ENCODE measurements around the gene SLC12A4. TPM values are rescaled to one million over a fixed set of nuclear protein-coding genes. Genes with fewer than 3 reads are reported as not detected.
A peak's percentile ranks its signal among the peaks of the same experiment; 100 is the strongest.

The SLC12A4 gene
- total and polyA plus RNA-seq, 8 donors: 5.7 to 136 (median 20.1) TPM

DNA sequence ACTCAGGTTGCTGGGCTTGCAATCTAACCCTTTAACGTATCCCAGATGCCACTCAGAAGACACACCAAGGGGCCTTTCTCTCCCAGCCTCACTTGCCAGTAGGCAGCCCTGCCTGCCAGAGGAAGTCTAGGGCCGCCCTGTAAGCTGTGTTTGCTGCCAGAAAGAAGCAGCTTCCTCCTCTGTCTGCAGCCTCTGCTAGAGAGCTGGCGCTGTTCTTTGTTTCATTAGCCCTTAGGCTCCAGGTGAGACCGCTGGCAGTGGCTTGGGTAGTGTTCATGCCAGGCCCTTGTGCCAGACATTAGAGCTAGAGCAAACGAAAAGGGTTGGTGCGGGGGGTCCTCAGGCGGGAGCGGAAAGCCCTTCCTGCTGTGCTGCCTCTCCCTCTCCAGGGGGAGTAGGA lies 45.7 kb downstream of the SLC12A4 start:
- H3K27ac ChIP-seq: no peak overlapping the region
- no peaks in the 10 kb centered on the region for H3K9me3 ChIP-seq
- peaks cover 22 to 66% (median 49%) of the 10 kb centered on the region in 4 donors for H3K36me3 ChIP-seq
- peaks cover 12 to 44% (median 21%) of the 10 kb centered on the region in 4 donors for H3K4me1 ChIP-seq
- no peak for DNase-seq
- H3K4me3 ChIP-seq: no peak overlapping the region
- H3K27me3 ChIP-seq: no peaks in the 10 kb centered on the region
- TF ChIP-seq POLR2AphosphoS5 (IDR thresholded peaks at IDR 0.05) (no peak), POLR2A (IDR thresholded peaks at IDR 0.05) (no peak), CTCF (IDR thresholded peaks at IDR 0.05) (no peak), EP300 (IDR thresholded peaks at IDR 0.05) (no peak)
- WGBS, 5 donors: 72 to 79% (median 74%) methylated on average over 7 to 8 of the region's 8 CpGs
- intact Hi-C loops (cut with DNase I; ENCODE audit: low total_unique reads): no loop called here

GRCh38 chr16:67922221-67922620 lies 46.2 kb downstream of the SLC12A4 start:
- Histone ChIP-seq H3K36me3 (peaks cover 18 to 66% (median 49%) of the 10 kb centered on the region in 4 donors), H3K27ac (no peak overlapping the region), H3K27me3 (no peaks in the 10 kb centered on the region), H3K4me1 (peaks cover 12 to 49% (median 26%) of the 10 kb centered on the region in 4 donors), H3K9me3 (no peaks in the 10 kb centered on the region), H3K4me3 (no peak overlapping the region)
- no peak for DNase-seq
- intact Hi-C loops (cut with DNase I; ENCODE audit: low total_unique reads): no loop called here
- TF ChIP-seq CTCF (IDR thresholded peaks at IDR 0.05) (no peak), POLR2AphosphoS5 (IDR thresholded peaks at IDR 0.05) (no peak), POLR2A (IDR thresholded peaks at IDR 0.05) (no peak), EP300 (IDR thresholded peaks at IDR 0.05) (no peak)
- WGBS, 5 donors: 66 to 78% (median 69%) methylated on average over 5 of the region's 5 CpGs

GRCh38 chr16:67919622-67920221 lies 48.7 kb downstream of the SLC12A4 start:
- DNase-seq: no peak
- Histone ChIP-seq H3K4me3 (no peak overlapping the region), H3K9me3 (no peaks in the 10 kb centered on the region), H3K4me1 (peaks cover 6 to 54% (median 32%) of the 10 kb centered on the region in 4 donors), H3K27ac (no peak overlapping the region), H3K36me3 (peaks cover 18 to 75% (median 60%) of the 10 kb centered on the region in 4 donors), H3K27me3 (no peaks in the 10 kb centered on the region)
- intact Hi-C loops (cut with DNase I; ENCODE audit: low total_unique reads): no loop called here
- no peak for TF ChIP-seq POLR2AphosphoS5 (IDR thresholded peaks at IDR 0.05)
- TF ChIP-seq POLR2A (IDR thresholded peaks at IDR 0.05): no peak
- no peak for TF ChIP-seq EP300 (IDR thresholded peaks at IDR 0.05)
- 81 to 89% (median 86%) methylated on average over 6 of the region's 6 CpGs for WGBS, 5 donors

DNA sequence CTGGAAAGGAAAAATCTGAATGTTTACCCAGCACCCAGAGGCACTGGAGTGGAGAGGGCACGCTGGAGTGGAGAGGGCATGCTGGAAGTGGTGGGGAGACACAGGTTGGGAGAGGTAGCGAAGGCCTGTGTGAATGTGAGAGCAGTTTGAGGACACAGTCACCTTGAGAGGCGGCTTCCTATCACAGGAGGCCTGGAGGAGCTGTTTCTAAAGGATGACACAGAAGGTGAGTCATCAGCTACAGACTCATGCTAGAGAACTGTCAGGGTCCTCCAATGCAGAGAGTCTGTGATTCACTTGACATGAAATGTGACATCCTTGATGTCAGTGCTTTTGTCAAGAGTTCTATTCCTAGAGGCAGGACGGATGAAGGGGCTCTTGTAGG lies 50.6 kb downstream of the SLC12A4 start:
- no peak for DNase-seq
- H3K4me1 ChIP-seq: peaks cover 6 to 45% (median 29%) of the 10 kb centered on the region in 4 donors
- H3K27ac ChIP-seq: peak overlapping the region in 3 of 5 donors; percentile 20 to 66 (median 46)
- no peak overlapping the region for H3K4me3 ChIP-seq
- H3K27me3 ChIP-seq: no peaks in the 10 kb centered on the region
- no peaks in the 10 kb centered on the region for H3K9me3 ChIP-seq
- WGBS, 5 donors: 70 to 85% (median 77%) methylated on average over 4 of the region's 4 CpGs
- peaks cover 15 to 72% (median 48%) of the 10 kb centered on the region in 4 donors for H3K36me3 ChIP-seq
- intact Hi-C loops (cut with DNase I; ENCODE audit: low total_unique reads): no loop called here
- TF ChIP-seq POLR2AphosphoS5 (IDR thresholded peaks at IDR 0.05) (no peak), EP300 (IDR thresholded peaks at IDR 0.05) (no peak), CTCF (IDR thresholded peaks at IDR 0.05) (no peak), POLR2A (IDR thresholded peaks at IDR 0.05) (no peak)

Measured in stomach (tissue), 9 donors.